Lung (tissue), 12 donors: ENCODE data around the gene CD300LB. TPM values are rescaled to one million over a fixed set of nuclear protein-coding genes. Genes with fewer than 3 reads are reported as not detected.
"Not testable (repeated sequence)": the region's sequence is repeated elsewhere in the genome, so short reads cannot be mapped to it uniquely, and the experiment has no call there.

Experiments
- ATAC-seq: fragments of 200-7000 bp; cut with Tn5 transposase; one replicate; pipeline ENCODE4 v1.9.1; 2020; ENCODE audit warnings: moderate number of reproducible peaks; ENCODE audit not compliant: insufficient read depth, low FRiP score
- DNase-seq, 3 donors: peaks; one replicate each; pipeline ENCODE4 v3.0.0-alpha.2; 2013 to 2017
- H3K27ac ChIP-seq, 2 donors: one replicate each; pipeline ENCODE4 v1.5.1; 2013; ENCODE audit warnings: mild to moderate bottlenecking in 2 of 2, moderate library complexity in 2 of 2, control low read depth in 1 of 2, inconsistent platforms in 1 of 2, low read depth in 1 of 2, low read length in 1 of 2
- H3K27me3 ChIP-seq, 3 donors: one replicate each; pipeline ENCODE4 v1.5.1; 2013; ENCODE audit warnings: low read length in 2 of 3; ENCODE audit not compliant: control insufficient read depth in 3 of 3, insufficient read depth in 3 of 3
- H3K36me3 ChIP-seq, 4 donors: one replicate each; pipeline ENCODE4 v1.5.1; 2013; ENCODE audit warnings: low read length in 4 of 4, mild to moderate bottlenecking in 1 of 4, moderate library complexity in 1 of 4; ENCODE audit not compliant: control insufficient read depth in 4 of 4, insufficient read depth in 4 of 4
- H3K4me1 ChIP-seq, 5 donors: one replicate each; pipeline ENCODE4 v1.5.1; 2013; ENCODE audit warnings: low read length in 5 of 5, mild to moderate bottlenecking in 2 of 5, moderate library complexity in 1 of 5; ENCODE audit not compliant: control insufficient read depth in 5 of 5, insufficient read depth in 5 of 5
- H3K4me3 ChIP-seq: one replicate; pipeline ENCODE4 v1.5.1; 2013; ENCODE audit warnings: mild to moderate bottlenecking, control low read depth, moderate library complexity
- H3K9ac ChIP-seq, 2 donors: one replicate each; pipeline ENCODE4 v1.5.1; 2013; ENCODE audit warnings: low read length in 2 of 2, control low read depth in 1 of 2; ENCODE audit not compliant: insufficient read depth in 1 of 2
- H3K9me3 ChIP-seq, 4 donors: one replicate each; pipeline ENCODE4 v1.5.1; 2013; ENCODE audit warnings: low read length in 3 of 4, mild to moderate bottlenecking in 1 of 4, moderate library complexity in 1 of 4; ENCODE audit not compliant: control insufficient read depth in 4 of 4, insufficient read depth in 3 of 4
- WGBS, 2 donors: extraction: QIAGEN DNeasy Blood & Tissue Kit; methylation state at CpG; one replicate each; pipeline ENCODE4 v1.1.7; 2013; 5-methylcytosine and 5-hydroxymethylcytosine counted together
- polyA plus RNA-seq, 2 donors: library from polyadenylated mRNA; stranded (reverse); fragments of 200-250 nt; gene quantifications; one replicate each; pipeline ENCODE4 v1.2.1, GENCODE V29; 2013
- total RNA-seq, 2 donors: library from RNA; depleted of rRNA in 1 of 2; stranded (reverse); fragments of >200 nt in 1 of 2; gene quantifications; one replicate each; pipeline ENCODE4 v1.2.1, GENCODE V29; 2014 to 2021
- TF ChIP-seq, protein P1 (sequence below): IDR thresholded peaks from 2 replicates; pipeline ENCODE4 v1.5.1; 2012; ENCODE audit warnings: mild to moderate bottlenecking; ENCODE audit errors: control extremely low read depth, extremely low read depth
- donor health status: control.
- donor health status: control.
- donor health status: Bipolar disorder and iron deficiency.
- donor health status: healthy.
- donor health status: DM: yes; HTN: yes; CAD: no.

Gene CD300LB
- total and polyA plus RNA-seq, 4 donors = 0.82 to 1.8 (median 1.3) TPM

DNA sequence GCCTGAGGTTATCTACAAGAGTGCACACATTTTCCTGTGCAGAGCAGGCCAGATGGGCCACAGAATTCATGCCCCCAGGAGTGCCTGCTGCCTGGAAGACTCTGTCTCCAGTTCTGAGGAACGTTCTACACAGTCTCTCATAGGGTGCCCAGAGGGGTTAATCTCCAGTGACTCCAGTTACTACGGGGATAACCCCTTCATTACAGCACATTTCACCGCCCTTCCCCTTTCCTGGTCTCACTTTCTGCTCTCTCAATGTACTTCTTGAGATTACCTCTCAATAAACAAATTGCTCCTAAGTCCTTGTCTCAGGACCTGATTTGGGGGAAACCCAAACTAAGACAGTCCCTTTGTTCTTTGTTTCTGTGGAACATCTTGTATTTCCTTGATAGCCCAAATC is 30.3 kb upstream of the CD300LB start:
- H3K27me3 ChIP-seq = peaks cover 0 to 2% (median 0%) of the 10 kb centered on the region in 3 donors
- WGBS, 2 donors = 47 to 60% methylated on average over 3 of the region's 3 CpGs
- H3K36me3 ChIP-seq = no peaks in the 10 kb centered on the region
- H3K9ac ChIP-seq = no peak overlapping the region
- H3K4me3 ChIP-seq = no peak overlapping the region
- H3K27ac ChIP-seq = no peak overlapping the region
- peaks cover 0 to 4% (median 0%) of the 10 kb centered on the region in 4 donors for H3K9me3 ChIP-seq
- no peak for DNase-seq
- TF ChIP-seq, protein P1, sequence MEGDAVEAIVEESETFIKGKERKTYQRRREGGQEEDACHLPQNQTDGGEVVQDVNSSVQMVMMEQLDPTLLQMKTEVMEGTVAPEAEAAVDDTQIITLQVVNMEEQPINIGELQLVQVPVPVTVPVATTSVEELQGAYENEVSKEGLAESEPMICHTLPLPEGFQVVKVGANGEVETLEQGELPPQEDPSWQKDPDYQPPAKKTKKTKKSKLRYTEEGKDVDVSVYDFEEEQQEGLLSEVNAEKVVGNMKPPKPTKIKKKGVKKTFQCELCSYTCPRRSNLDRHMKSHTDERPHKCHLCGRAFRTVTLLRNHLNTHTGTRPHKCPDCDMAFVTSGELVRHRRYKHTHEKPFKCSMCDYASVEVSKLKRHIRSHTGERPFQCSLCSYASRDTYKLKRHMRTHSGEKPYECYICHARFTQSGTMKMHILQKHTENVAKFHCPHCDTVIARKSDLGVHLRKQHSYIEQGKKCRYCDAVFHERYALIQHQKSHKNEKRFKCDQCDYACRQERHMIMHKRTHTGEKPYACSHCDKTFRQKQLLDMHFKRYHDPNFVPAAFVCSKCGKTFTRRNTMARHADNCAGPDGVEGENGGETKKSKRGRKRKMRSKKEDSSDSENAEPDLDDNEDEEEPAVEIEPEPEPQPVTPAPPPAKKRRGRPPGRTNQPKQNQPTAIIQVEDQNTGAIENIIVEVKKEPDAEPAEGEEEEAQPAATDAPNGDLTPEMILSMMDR = no peak
- no peak for ATAC-seq
- H3K4me1 ChIP-seq = no peaks in the 10 kb centered on the region

DNA sequence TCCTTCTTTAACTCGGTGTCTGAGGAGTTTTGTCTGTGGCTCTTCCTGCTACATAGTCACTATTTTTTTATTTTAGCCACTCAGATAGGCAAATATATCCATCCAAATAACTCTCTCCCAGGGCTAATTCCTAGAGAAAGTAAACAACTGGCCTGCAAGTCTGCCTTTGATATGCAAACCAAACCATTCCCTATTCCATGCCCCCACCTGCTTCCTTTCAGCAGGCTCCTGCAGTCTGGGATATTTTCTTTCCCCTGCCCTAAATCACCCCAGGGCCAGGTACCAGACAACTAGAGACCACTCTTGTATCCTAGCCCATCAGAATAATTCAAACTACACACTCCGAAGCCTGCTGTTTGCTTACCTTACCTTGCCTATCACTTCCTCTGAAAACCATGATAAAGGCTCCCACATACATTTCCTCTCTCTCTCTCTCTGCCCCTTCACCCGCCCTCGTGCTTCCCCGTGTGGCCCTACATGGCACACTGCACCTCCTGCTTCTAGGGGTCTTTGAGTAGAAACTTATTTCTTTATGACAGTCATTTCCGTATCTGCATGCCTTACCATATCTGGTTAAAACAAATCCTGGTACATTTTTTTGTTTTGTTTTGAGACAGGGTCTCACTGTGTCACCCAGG is 27.7 kb upstream of the CD300LB start:
- TF ChIP-seq, protein P1 = no peak
- Histone ChIP-seq H3K9ac (no peak overlapping the region), H3K4me1 (no peaks in the 10 kb centered on the region), H3K4me3 (no peak overlapping the region), H3K27ac (no peak overlapping the region), H3K36me3 (no peaks in the 10 kb centered on the region), H3K9me3 (peaks cover 0 to 4% (median 0%) of the 10 kb centered on the region in 4 donors), H3K27me3 (peaks cover 0 to 2% (median 0%) of the 10 kb centered on the region in 3 donors)
- DNase-seq = no peak
- ATAC-seq = no peak
- WGBS, 2 donors = 52 to 53% methylated on average over 6 of the region's 6 CpGs

DNA sequence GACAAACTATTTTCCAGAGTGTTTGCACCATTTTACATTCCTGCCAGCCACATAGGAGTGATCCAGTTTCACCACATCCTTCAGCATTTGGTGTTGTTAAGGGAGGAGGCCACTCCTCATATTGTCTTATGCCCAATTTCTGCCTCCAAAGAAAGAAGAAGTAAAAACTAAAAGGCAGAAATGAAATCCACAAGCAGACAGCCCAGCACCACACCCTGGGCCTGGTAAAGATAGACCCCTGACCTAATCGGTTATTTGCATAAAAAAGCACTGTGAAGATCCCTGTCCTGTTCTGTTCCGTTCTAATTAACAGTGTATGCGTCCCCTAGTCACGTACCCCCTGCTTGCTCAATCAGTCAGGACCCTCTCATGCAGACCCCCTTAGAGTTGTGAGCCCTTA is 27.1 kb upstream of the CD300LB start:
- not testable (repeated sequence) for H3K4me1 ChIP-seq, DNase-seq, H3K27ac ChIP-seq, H3K9me3 ChIP-seq, ATAC-seq, H3K36me3 ChIP-seq, H3K9ac ChIP-seq, H3K27me3 ChIP-seq, H3K4me3 ChIP-seq
- 70 to 84% methylated on average over 4 of the region's 4 CpGs for WGBS, 2 donors

DNA sequence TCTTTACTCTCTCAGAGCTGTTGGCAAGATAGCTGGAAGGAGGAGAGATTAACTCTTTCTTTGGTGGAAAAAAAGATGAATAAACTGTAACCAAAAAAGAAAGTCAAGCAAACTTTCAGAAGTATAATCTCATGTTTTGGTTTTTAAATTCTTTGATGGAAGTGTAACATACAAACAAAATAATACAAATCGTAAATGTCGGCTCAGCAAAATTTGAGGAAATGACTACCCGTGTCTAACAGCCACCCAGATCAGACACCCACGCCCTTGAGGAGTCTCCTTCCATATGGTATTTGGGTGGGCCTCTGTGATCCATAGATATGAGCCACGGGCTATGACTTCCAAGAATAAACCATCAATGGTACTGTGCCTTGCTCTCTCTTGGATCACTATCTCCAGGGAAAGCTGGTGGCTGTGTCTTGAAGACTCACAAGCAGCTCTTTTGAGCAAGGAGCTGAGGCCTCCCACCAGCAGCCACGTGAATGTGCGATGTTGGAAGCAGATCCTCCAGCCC is 24.2 kb upstream of the CD300LB start:
- ATAC-seq (no peak), DNase-seq (no peak)
- no peak overlapping the region for H3K27ac ChIP-seq
- H3K4me1 ChIP-seq = no peaks in the 10 kb centered on the region
- no peak overlapping the region for H3K9ac ChIP-seq
- 62 to 76% methylated on average over 7 of the region's 7 CpGs for WGBS, 2 donors
- H3K4me3 ChIP-seq = no peak overlapping the region
- H3K36me3 ChIP-seq = no peaks in the 10 kb centered on the region
- peaks cover 0 to 2% (median 0%) of the 10 kb centered on the region in 3 donors for H3K27me3 ChIP-seq
- peaks cover 0 to 2% (median 0%) of the 10 kb centered on the region in 4 donors for H3K9me3 ChIP-seq
- TF ChIP-seq, protein P1 = no peak
